Effector memory CD8-positive, alpha-beta T cell (primary cell): ENCODE data around the gene TRPC5OS.

Experiments
- ATAC-seq: fragments of 150-1000 bp; cut with Tn5 transposase; replicated peaks from 2 replicates; pipeline ENCODE4 v1.10.0; 2021; ENCODE audit warnings: mild to moderate bottlenecking, moderate library complexity
- DNase-seq, 3 experiments: peaks; one replicate each; pipeline ENCODE4 v3.0.0; 2021
- H3K27ac Mint-ChIP-seq, 2 donors: one replicate each; pipeline ENCODE4 v1.8.0; 2022; ENCODE audit warnings: mild to moderate bottlenecking in 2 of 2, mixed read lengths in 2 of 2, moderate library complexity in 2 of 2
- H3K27me3 Mint-ChIP-seq, 2 donors: one replicate each; pipeline ENCODE4 v1.8.0; 2022; ENCODE audit warnings: mixed read lengths in 2 of 2
- H3K36me3 Mint-ChIP-seq: one replicate; pipeline ENCODE4 v1.8.0; 2022; ENCODE audit warnings: mild to moderate bottlenecking, moderate library complexity, mixed read lengths; ENCODE audit not compliant: insufficient read depth
- H3K4me1 Mint-ChIP-seq, 2 donors: one replicate each; pipeline ENCODE4 v1.8.0; 2022; ENCODE audit warnings: low read depth in 2 of 2, mixed read lengths in 2 of 2
- H3K4me3 Mint-ChIP-seq, 2 donors: one replicate each; pipeline ENCODE4 v1.8.0; 2022; ENCODE audit warnings: mild to moderate bottlenecking in 2 of 2, mixed read lengths in 2 of 2, moderate library complexity in 2 of 2
- H3K9me3 Mint-ChIP-seq, 2 donors: one replicate each; pipeline ENCODE4 v1.8.0; 2022; ENCODE audit warnings: mixed read lengths in 2 of 2
- total RNA-seq, 9 experiments: gene quantifications; one replicate each; lab custom pipeline; 2026; lab: John Stamatoyannopoulos, UW

TRPC5OS gene
- 0 to 0.21 (median 0) reads per million in 9 experiments for total RNA-seq

DNA sequence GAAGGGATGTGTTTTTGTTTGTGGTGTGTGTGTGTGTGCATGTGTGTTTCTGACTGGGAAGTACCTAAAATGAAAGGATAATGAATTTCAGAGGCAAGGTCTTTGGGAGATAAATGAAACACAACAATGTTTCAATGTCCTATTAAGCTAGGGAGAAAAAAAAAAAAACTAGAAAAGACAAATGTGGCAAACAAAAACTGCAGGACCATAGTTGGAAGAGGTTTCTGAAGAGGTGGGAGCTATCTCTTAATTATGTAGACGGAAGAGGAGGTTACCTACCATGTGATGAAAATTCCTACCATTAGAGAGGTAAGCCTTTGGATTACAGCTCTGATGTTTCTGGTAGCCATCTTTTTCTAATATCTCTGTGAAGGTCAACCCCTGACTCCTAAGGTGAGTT, at the start of gene TRPC5OS:
TRPC5OS (plus strand) TSS at position 301 of the 400 bp plus-strand sequence. CDS start 25,669 bp downstream, outside the sequence.
- H3K4me3 Mint-ChIP-seq = no peak within 1 kb of the TSS
- DNase-seq (no peak), ATAC-seq (no peak)
- H3K27ac Mint-ChIP-seq = no peak within 1 kb of the TSS
- H3K27me3 Mint-ChIP-seq = no peaks in the 10 kb centered on the region
- no peaks in the 10 kb centered on the region for H3K9me3 Mint-ChIP-seq
- H3K36me3 Mint-ChIP-seq = no peaks in the 10 kb centered on the region
- H3K4me1 Mint-ChIP-seq = no peaks in the 10 kb centered on the region

DNA sequence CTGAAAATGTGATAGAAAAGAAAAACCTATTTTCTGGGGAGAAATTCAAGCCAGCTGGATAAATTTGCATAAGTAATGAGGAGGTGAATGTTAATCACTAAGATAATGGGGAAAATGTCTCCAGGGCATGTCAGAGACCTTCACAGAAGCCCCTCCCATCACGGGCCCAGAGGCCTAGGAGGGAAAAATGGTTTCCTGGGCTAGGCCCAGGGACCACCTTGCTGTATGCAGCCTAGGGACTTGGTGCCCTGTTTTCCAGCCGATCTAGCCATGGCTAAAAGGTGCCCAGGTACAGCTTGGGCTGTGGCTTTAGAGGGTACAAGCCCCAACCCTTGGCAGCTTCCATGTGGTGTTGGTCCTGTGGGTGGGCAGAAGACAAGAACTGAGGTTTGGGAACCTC, 46.6 kb upstream of the TRPC5OS start:
- ATAC-seq (no peak), DNase-seq (no peak)
- H3K4me1 Mint-ChIP-seq = no peaks in the 10 kb centered on the region
- H3K27ac Mint-ChIP-seq = no peak overlapping the region
- H3K36me3 Mint-ChIP-seq = no peaks in the 10 kb centered on the region
- H3K4me3 Mint-ChIP-seq = no peak overlapping the region
- H3K27me3 Mint-ChIP-seq = no peaks in the 10 kb centered on the region
- no peaks in the 10 kb centered on the region for H3K9me3 Mint-ChIP-seq

DNA sequence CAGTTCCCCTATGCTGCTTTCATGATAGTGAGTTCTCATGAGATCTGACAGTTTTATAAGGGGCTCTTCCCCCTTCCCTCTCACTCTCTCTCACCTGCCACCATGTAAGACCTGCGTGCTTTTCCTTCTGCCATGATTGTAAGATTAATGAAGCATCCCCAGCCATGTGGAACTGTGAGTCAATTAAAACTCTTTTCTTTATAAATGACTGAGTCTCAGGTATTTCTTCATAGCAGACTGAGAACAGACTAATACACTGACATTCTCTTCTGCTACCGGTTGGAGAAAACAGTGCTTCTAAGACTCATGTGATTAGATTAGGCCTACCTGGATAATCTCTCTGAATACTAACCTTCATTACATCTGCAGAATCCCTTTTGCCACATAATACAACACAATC, 45.4 kb upstream of the TRPC5OS start:
- Mint-ChIP-seq H3K27ac (no peak overlapping the region), H3K27me3 (no peaks in the 10 kb centered on the region), H3K4me3 (no peak overlapping the region), H3K36me3 (no peaks in the 10 kb centered on the region), H3K4me1 (no peaks in the 10 kb centered on the region), H3K9me3 (no peaks in the 10 kb centered on the region)
- no peak for DNase-seq
- ATAC-seq = no peak

DNA sequence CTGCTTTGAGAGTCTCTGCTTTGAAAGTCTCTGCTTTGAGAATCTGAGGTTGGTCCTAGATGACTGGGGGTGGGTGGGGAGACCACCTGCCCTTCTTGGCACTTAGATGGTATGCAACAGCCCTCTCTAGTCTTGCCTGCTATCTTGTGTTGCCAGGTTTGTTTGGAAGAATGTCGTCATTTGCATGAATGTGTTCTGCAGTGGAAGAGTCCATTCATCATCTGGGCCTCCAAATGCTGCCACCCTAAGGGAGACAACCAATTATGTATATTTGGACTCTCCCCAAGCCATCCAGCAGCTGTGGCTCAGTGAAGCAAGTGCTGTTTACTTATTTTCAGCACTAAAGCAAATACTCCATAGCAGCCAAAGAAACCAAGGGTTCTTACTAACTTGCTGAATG, 44.6 kb upstream of the TRPC5OS start:
- no peaks in the 10 kb centered on the region for H3K9me3 Mint-ChIP-seq
- H3K4me3 Mint-ChIP-seq = no peak overlapping the region
- no peak for DNase-seq
- H3K4me1 Mint-ChIP-seq = no peaks in the 10 kb centered on the region
- no peak for ATAC-seq
- no peak overlapping the region for H3K27ac Mint-ChIP-seq
- H3K36me3 Mint-ChIP-seq = no peaks in the 10 kb centered on the region
- no peaks in the 10 kb centered on the region for H3K27me3 Mint-ChIP-seq

DNA sequence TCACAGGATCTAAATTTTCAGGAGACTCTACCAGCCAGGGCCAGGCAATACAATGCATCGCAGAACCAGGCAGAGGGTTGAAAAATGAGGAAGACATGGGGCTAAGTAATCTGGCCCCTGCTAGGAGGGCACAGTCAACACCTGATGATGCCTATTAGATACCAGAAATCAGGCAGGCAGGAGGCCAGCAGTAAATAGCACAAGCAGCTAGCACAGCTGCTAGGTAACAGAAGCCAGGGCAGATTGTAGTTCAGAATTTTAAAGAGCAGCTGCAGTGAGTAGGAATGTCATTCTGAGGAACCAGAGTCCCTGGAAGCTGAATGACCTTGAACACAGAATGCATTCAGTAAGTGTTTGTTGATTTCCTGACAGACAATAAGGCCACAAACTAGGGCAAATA, 38.8 kb upstream of the TRPC5OS start:
- Mint-ChIP-seq H3K36me3 (no peaks in the 10 kb centered on the region), H3K27me3 (no peaks in the 10 kb centered on the region), H3K4me1 (no peaks in the 10 kb centered on the region), H3K9me3 (no peaks in the 10 kb centered on the region), H3K4me3 (no peak overlapping the region), H3K27ac (no peak overlapping the region)
- ATAC-seq (no peak), DNase-seq (no peak)

DNA sequence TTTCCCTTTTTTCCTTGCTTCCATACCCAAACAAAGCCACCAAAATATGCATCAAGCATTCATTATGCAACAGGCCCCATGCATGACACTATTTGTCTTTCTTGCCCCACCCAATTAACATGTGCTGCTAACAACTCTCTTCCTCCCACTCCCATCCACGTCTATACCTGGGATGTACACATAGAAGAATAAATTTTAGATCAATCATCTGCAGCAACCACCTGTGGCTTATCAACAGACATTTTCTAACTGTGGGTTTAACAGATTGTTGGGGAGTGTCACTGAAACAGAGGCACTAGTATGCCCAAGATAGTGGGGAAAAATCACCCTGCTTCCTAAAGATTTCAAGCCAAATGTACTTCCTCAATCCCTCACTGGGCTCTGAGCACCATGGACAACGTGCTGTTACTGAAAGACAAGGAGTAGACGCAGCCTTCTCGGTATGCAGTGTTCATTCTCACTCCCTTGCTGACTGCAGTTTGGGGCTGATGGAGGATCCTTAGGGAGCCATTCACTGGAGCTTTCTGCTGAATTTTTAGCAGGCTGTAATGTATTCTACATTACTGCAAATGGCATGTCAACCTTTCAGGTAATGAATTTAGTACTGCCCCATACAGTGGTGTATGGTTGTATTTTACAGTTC, 28.4 kb upstream of the TRPC5OS start:
- Mint-ChIP-seq H3K27me3 (peaks cover 6 to 11% of the 10 kb centered on the region in 2 donors), H3K4me1 (no peaks in the 10 kb centered on the region), H3K27ac (no peak overlapping the region), H3K9me3 (no peaks in the 10 kb centered on the region), H3K4me3 (no peak overlapping the region), H3K36me3 (no peaks in the 10 kb centered on the region)
- no peak for ATAC-seq
- DNase-seq = no peak

DNA sequence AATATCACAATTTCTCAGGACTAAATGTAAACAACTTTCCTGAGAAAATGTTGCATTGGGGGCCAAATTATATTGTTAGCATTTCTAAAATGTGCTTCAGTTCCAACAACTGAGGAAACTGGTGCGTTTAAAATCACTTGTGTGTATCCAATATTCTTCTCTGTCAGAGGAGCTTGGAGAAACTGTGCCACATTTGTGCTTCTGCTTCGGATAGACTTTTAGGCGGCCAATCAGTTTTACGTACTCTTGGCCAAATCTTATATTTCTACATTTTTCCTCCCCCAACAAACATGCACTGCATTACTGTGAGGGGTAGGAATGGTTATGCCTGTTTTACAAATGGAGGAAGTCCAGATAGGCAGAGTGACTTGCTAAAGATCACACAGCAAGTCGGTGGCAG, 27.4 kb upstream of the TRPC5OS start:
- H3K27ac Mint-ChIP-seq = no peak overlapping the region
- no peak overlapping the region for H3K4me3 Mint-ChIP-seq
- no peaks in the 10 kb centered on the region for H3K4me1 Mint-ChIP-seq
- no peaks in the 10 kb centered on the region for H3K36me3 Mint-ChIP-seq
- no peaks in the 10 kb centered on the region for H3K9me3 Mint-ChIP-seq
- DNase-seq (no peak), ATAC-seq (no peak)
- H3K27me3 Mint-ChIP-seq = peaks cover under 1 to 4% of the 10 kb centered on the region in 2 donors

DNA sequence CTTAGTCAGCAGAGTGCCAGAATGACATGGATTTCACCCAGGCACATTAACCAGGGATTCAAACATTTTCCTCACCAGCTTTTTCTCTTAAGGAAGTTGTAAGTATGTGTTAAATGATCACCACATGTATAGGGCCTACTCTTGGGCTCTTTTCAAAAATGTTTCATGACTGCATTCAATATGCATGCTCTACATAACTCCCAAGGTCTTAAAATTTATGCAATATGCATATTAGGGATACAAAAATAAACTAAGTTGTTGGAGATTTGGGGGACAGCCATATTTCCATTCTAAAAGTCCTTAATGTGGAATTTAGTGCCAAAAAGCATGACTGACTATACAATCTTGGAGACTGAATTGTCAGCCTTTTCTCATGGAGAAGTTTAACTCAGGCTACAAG, 25.0 kb upstream of the TRPC5OS start:
- no peak overlapping the region for H3K27ac Mint-ChIP-seq
- H3K27me3 Mint-ChIP-seq = no peaks in the 10 kb centered on the region
- H3K9me3 Mint-ChIP-seq = peaks cover 0 to 3% of the 10 kb centered on the region in 2 donors
- DNase-seq (no peak), ATAC-seq (no peak)
- H3K4me1 Mint-ChIP-seq = no peaks in the 10 kb centered on the region
- no peak overlapping the region for H3K4me3 Mint-ChIP-seq
- no peaks in the 10 kb centered on the region for H3K36me3 Mint-ChIP-seq

DNA sequence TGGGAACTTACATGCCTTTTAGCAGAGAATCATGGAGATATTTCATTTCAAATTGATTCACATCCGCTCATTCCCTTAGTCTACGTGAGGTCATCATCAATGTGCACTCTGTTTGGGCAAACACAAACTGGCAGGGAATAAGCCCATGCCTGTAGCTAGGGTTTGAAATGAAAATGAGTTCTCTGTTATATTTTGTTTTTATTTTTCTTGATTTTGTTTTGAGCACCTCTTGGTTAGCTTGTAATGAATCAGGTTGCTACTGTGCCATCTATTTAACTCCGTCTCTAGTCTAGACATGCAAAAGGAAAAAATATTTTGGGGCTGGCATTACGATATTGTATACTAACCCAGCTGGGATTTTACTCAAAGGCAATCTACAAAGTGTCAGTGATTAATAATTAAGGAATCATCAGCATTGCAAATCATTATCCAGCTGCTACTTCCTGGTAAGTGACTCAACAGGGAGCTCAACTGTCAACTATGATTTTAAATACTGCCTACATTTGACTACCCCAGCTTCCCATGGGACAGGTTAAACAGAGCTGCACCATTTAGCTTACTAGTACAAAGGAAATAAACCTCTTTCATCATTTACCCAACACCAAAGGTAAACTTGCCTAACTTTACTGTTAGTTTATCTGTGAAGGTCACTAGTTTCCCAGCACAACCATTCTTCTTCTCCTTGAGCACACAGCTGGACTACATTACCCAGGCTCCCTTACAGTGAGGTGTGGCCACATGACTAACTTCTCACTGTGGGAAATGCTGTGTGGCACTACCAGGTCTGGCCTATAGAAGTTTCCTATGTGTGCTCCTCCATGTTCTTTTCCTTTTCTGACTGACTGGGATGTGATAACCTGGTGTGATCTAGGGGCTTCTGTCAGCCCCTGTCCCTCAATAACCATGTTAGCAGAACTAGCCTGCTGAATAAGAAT, 21.2 kb upstream of the TRPC5OS start:
- no peak overlapping the region for H3K27ac Mint-ChIP-seq
- no peak overlapping the region for H3K4me3 Mint-ChIP-seq
- ATAC-seq = no peak
- H3K36me3 Mint-ChIP-seq = no peaks in the 10 kb centered on the region
- H3K4me1 Mint-ChIP-seq = no peaks in the 10 kb centered on the region
- H3K27me3 Mint-ChIP-seq = peaks cover 0 to 5% of the 10 kb centered on the region in 2 donors
- no peak for DNase-seq
- H3K9me3 Mint-ChIP-seq = peaks cover 0 to 3% of the 10 kb centered on the region in 2 donors

DNA sequence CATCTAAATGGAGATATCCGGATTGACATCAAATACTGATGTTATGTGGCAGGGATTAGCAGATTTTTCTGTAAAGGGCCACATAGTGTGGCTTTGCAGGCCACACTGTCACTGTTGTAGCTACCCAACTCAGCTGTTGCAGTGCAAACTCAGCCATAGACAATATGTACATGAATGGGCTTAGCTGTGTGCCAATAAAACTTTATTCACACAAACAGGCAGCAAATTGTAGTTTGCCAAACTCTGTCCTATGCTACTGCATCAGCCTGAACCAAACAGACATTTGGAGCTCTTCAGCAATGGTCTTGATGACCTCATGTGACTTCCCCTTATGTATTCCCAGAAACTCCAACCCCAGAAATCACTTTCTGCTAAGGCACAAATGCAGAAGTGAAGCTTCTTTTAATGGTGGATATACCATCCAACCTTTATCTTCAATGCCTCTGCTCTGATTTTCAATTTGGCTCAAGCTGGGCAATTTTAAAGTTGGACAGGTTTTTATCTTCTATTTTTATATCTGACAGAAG, 18.4 kb upstream of the TRPC5OS start:
- Mint-ChIP-seq H3K9me3 (peaks cover 0 to 3% of the 10 kb centered on the region in 2 donors), H3K27ac (no peak overlapping the region), H3K4me1 (no peaks in the 10 kb centered on the region), H3K27me3 (peaks cover 0 to 5% of the 10 kb centered on the region in 2 donors), H3K4me3 (no peak overlapping the region), H3K36me3 (no peaks in the 10 kb centered on the region)
- ATAC-seq (no peak), DNase-seq (no peak)

DNA sequence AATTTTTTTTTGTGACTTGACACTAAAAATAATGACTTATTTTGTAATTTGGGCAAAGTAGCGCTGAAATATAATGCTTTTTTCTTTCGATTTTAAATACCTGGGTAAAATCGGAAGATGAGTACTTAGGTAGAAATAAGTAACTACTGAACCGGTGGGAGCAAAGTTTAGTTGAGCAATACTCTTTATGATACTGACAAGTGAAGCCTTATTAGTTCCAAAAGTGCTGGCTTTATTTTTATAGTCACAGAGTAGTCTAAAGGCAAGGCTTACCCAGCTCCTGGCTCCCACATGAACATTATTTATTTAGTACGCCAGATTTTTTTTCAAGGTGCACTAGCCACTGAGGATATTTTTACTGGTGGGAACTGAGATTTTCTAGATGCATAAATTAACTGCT, 14.4 kb upstream of the TRPC5OS start:
- Mint-ChIP-seq H3K4me3 (no peak overlapping the region), H3K4me1 (no peaks in the 10 kb centered on the region), H3K27me3 (peaks cover 5 to 6% of the 10 kb centered on the region in 2 donors), H3K36me3 (no peaks in the 10 kb centered on the region), H3K9me3 (no peaks in the 10 kb centered on the region), H3K27ac (no peak overlapping the region)
- DNase-seq = no peak
- no peak for ATAC-seq

DNA sequence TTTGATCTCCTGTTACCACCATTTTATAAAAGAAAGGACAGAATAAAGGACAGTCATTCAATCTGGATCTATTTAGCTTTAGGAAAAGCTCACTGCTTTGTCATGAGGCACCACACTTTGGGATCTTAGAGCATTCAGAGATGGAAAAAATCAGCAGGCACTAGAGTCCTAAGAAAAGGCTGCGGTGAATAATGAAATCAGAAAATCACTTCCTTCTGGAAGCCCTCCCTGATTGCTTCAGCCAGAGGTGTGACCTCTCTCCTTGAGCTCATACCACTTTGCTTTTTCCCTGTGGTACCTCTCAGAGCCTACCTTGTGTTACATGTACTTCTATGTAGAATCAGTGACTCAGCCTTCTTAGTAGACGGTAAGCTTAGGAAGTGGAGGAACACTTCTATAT, 8.7 kb upstream of the TRPC5OS start:
- Mint-ChIP-seq H3K27ac (no peak overlapping the region), H3K9me3 (no peaks in the 10 kb centered on the region), H3K4me1 (no peaks in the 10 kb centered on the region), H3K27me3 (peaks cover 0 to 6% of the 10 kb centered on the region in 2 donors), H3K4me3 (no peak overlapping the region), H3K36me3 (no peaks in the 10 kb centered on the region)
- DNase-seq = no peak
- no peak for ATAC-seq

DNA sequence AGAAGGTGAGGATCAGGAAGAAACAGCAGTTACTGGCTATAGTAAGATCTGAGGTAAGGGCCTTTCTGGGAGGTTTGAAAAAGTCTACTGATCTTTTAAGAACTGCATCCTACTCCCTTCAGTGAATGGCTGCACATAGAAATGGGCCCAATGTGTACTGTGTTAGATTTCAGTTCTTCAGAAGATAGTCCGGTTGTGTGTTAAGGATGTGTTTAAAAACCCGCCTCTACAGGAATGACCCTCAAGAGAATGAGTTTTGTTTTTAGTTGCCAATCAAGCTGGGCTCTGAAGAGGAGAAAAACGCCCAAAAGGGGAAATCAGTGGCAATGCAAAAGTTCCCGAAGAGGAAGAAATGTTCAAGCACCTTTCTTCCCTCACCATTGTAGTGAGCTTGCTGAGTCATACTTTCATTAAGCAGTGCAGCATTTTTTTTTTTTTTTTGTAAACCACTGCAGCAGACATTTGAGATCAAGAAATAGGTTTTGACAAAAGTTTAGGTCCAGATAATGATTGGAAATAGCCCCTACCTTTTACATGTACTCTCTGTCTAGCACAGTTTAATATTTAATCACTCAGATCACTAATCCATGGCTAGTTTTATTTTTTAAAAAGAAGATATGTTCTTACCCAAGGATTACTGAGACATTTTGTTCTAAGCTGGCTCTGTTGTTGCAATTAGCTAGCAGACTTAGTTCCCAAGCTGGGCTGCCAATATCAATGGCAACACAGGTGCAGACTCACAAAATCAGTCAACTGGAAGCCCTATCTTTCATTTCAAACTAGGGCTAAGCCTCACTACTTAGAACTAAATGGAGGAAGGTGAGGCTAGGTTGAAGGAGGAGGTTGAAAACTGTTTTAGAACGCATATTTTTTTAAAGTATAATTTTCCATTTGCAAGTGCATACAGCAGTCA, 7.0 kb upstream of the TRPC5OS start:
- no peak for ATAC-seq
- H3K36me3 Mint-ChIP-seq = no peaks in the 10 kb centered on the region
- H3K4me1 Mint-ChIP-seq = no peaks in the 10 kb centered on the region

More for the DNA sequence above, 7.0 kb upstream of the TRPC5OS start:
- Mint-ChIP-seq H3K27me3 (peaks cover 0 to 6% of the 10 kb centered on the region in 2 donors), H3K27ac (no peak overlapping the region), H3K9me3 (no peaks in the 10 kb centered on the region), H3K4me3 (no peak overlapping the region)
- DNase-seq = no peak
